ENCODE results near the gene FILIP1L. TPM values are rescaled to one million over a fixed set of nuclear protein-coding genes. Genes with fewer than 3 reads are reported as not detected.

Gene FILIP1L
- total RNA-seq, 2 donors from 2014 or later, result 77.0 to 86.6 TPM

GRCh38 chr3:99829844-99830243, 284.5 kb downstream of the FILIP1L start:
- no peak for DNase-seq
- intact Hi-C loops (cut with DNase I), result loop anchor here (2.0 to 10.0 kb wide), 2 partner anchors 761 to 765 kb away; no protein-coding TSS in a partner anchor
- no peak for ATAC-seq

DNA sequence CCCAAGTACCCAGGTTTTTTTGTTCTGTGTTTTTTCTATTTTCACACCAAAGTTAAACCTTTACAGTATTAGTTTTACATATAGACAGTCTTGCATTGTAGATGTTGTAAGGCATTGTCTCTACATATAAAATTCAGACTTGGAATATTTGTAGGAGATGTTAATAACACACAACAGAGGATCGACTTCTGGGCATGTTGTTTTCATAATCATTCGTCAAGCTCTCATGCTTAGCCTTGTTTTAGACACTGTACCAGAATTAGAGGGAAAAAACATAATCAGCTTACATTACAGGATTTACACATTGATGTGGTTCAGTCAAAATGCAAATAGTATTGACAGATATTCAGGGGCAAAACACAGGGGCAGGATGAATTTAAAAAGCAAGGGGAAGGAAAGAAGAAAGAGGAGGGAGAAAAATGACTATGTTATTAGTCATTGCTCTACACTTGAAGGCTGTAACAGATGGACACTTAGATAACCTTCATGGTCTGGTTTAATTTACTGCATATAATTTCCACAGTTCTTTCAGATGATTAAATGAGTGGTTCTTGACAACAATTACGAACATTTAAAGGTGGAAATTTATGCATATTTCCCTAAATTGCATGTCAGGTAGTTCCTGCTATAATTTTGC, 289.2 kb downstream of the FILIP1L start:
- ATAC-seq (no peak), DNase-seq (no peak)
- intact Hi-C loops (cut with DNase I), result no loop called here

DNA sequence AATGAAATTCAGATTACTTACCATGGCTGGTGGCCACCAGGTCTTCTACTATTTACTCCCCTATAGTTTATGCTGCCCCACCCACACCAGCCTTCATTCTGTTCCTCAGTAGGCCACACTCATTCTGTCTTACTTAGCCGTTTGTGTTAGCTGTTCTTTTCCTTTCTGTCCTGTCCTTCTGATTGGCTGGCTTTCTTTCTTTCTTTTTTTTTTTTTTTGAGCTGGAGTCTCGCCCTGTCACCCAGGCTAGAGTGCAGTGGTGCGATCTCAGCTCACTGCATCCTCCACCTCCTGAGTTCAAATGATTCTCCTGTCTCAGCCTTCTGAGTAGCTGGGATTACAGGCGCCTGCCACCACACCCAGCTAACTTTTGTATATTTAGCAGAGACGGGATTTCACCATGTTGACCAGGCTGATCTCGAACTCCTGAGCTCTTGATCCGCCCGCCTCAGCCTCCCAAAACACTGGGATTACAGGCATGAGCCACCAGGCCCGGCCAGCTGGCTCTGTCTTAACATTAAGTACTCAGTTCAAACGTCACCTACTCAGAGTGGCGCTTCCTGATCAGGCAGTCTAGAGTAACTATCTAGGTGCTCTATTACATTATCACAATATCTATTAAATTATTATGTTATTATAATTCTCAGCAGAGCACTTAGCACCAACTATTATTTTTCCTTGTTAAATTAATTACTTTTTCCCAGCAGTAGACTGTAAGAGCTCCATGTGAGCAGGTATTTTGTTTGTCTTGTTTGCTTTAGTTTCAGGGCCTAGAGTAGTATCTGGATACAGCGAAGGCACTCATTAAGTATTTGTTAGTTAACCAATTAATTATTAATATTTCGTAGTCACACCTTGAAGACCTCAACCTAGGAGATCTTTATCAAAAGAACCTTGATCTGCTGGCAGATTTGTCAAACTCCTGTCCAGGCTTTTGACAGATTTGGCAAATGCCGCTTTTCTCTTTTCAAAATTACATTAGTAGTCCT, 290.3 kb downstream of the FILIP1L start:
- ATAC-seq (peak in 1 of 2 donors; percentile 29), DNase-seq (no peak)
- intact Hi-C loops (cut with DNase I), result no loop called here

- intact Hi-C loops (cut with DNase I), result no loop called here
- DNase-seq, result no peak
- no peak for ATAC-seq
These were observed 295.5 kb downstream of the FILIP1L start for GRCh38 chr3:99818818-99819217.

GRCh38 chr3:99817437-99818240, 296.7 kb downstream of the FILIP1L start, which contains the start of gene CMSS1:
Gene CMSS1, plus strand, starts transcription at chr3:99817862.
- peak; percentile 98 to 99 for ATAC-seq
- intact Hi-C loops (cut with DNase I), result no loop called here
- peak; percentile 96 for DNase-seq

DNA sequence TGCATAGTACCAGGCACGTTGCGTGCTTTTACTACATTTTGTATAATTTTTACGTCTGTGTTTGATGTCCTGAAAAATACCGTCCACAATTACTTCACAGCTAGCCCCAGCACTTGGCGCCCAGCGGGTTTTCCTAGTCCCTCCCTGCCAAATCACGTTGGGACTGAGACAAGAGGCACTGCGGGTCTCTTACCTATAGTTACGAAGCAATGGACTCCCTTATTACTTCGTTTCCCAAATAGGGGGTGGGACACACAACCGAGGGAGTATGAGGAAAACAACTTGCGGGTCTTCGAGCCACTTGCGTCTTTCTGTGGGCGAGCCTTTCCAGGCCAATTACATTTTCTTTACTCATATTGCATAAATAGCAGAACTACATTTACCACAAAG, 297.3 kb downstream of the FILIP1L start:
- ATAC-seq (peak; percentile 12 to 16), DNase-seq (no peak)
- intact Hi-C loops (cut with DNase I), result no loop called here

- no peak for DNase-seq
- ATAC-seq, result no peak
- intact Hi-C loops (cut with DNase I), result no loop called here
These were observed 303.9 kb downstream of the FILIP1L start for GRCh38 chr3:99810403-99810802.

GRCh38 chr3:99809565-99809964, 304.7 kb downstream of the FILIP1L start:
- intact Hi-C loops (cut with DNase I), result no loop called here
- DNase-seq, result no peak
- peak; percentile 62 to 77 for ATAC-seq

- ATAC-seq, result peak in 1 of 2 donors; percentile 36
- no peak for DNase-seq
- intact Hi-C loops (cut with DNase I), result no loop called here
These were observed 306.0 kb downstream of the FILIP1L start for GRCh38 chr3:99808163-99808794.

DNA sequence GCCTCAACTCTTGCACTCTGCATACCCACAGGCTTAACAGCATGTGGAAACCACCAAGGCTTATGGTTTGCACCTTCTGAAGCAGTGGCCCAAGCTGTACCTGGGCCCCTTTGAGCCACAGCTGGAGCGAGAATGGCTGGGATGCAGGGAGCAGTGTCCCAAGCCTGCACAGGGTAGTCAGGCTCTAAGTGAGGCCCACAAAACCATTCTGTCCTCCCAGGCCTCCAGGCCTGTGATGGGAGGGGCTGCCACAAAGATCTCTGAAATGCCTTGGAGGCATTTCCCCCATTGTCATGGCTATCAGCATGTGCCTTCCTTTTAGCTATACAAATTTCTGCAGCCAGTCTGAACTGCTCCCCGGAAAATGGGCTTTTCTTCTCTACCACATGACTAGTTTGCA, 309.1 kb downstream of the FILIP1L start:
- DNase-seq (no peak), ATAC-seq (no peak)
- intact Hi-C loops (cut with DNase I), result no loop called here

GRCh38 chr3:99803297-99803696, 311.0 kb downstream of the FILIP1L start:
- ATAC-seq (no peak), DNase-seq (no peak)
- intact Hi-C loops (cut with DNase I), result no loop called here

- intact Hi-C loops (cut with DNase I), result no loop called here
- DNase-seq (no peak), ATAC-seq (no peak)
These were observed 314.9 kb downstream of the FILIP1L start for GRCh38 chr3:99799422-99799821.

DNA sequence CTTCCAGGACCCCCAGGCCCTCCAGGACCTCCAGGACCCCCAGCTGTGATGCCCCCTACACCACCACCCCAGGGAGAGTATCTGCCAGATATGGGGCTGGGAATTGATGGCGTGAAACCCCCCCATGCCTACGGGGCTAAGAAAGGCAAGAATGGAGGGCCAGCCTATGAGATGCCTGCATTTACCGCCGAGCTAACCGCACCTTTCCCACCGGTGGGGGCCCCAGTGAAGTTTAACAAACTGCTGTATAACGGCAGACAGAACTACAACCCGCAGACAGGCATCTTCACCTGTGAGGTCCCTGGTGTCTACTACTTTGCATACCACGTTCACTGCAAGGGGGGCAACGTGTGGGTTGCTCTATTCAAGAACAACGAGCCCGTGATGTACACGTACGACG, 318.7 kb downstream of the FILIP1L start:
- DNase-seq, result no peak

GRCh38 chr3:99794485-99794884, 319.8 kb downstream of the FILIP1L start:
- DNase-seq, result no peak
- ATAC-seq, result no peak
- intact Hi-C loops (cut with DNase I), result no loop called here

More for the DNA sequence above, 318.7 kb downstream of the FILIP1L start:
- intact Hi-C loops (cut with DNase I), result no loop called here
- ATAC-seq, result no peak

GRCh38 chr3:99789011-99789721, 325.1 kb downstream of the FILIP1L start:
- intact Hi-C loops (cut with DNase I), result no loop called here
- peak; percentile 30 for DNase-seq
- peak; percentile 96 for ATAC-seq

Data from left cardiac atrium (tissue), 4 donors.